Measurements from ENCODE around the gene AREL1.

Gene AREL1

DNA sequence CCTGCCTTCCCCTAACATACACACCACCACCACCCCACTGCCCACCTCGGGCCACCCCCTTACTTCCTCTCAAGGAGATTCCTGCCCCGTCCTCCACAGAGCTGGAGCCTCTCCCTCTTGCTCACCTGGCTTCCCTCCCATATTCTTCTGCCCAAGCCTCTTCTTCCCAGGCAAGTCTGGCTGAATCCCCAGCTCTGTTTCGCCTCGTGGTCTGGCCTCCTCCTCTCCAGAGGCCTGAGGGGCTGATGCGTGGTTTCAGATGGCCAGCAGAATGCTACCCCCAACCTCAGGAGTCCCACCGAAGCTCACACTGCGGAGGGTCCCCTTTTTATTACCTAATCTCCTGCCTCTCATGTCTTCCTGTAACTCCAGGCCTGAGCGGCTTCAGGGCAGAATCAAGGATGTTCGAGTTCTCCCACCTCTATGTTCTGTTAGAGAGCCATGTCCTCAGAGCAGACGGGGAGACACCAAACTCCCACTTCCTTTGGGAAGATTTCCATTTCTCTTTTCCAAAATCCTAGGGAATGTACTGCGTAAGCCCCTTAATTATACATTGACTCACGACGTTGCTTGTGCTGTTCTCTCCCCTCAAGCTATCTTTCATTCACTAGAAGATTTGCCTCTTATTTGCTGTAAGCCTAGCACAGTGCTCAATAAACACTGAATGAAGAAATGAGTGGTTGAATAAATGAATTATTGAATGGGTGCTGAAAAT lies 67.0 kb downstream of the AREL1 start:
- FAIRE-seq: no peak
- no peak for TF ChIP-seq TAF1 (IDR thresholded peaks at IDR 0.05; ENCODE audit: borderline replicate concordance, low read depth, low read length)
- no peak for TF ChIP-seq POLR2A (IDR thresholded peaks at IDR 0.05; ENCODE audit: low read depth, low read length)
- DNase-seq (ENCODE audit: insufficient read length): no peak

DNA sequence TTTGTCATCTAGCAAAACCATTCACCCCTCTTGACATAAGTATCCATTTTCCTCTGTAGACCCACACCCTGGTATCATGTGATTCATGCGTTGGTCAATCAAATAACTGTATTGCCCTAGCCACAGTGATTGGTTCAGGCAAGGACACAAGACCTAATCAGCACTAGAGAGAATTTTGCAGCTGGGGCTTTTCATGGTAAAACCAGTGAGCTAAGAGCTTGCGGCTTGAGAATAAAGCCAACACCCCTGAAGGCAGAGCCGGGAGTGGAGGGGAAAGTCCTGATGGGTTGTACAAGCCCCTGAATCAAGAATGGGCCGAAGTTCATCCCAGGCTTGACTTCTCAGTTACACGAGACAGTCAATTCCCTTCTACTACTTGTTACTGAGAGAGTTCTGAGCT lies 67.6 kb downstream of the AREL1 start:
- FAIRE-seq (no peak), DNase-seq (ENCODE audit: insufficient read length) (no peak)
- no peak for TF ChIP-seq POLR2A (IDR thresholded peaks at IDR 0.05; ENCODE audit: low read depth, low read length)
- TF ChIP-seq POLR2AphosphoS5 (IDR thresholded peaks at IDR 0.05; ENCODE audit: low read depth, low read length): no peak
- TF ChIP-seq TAF1 (IDR thresholded peaks at IDR 0.05; ENCODE audit: borderline replicate concordance, low read depth, low read length): no peak

DNA sequence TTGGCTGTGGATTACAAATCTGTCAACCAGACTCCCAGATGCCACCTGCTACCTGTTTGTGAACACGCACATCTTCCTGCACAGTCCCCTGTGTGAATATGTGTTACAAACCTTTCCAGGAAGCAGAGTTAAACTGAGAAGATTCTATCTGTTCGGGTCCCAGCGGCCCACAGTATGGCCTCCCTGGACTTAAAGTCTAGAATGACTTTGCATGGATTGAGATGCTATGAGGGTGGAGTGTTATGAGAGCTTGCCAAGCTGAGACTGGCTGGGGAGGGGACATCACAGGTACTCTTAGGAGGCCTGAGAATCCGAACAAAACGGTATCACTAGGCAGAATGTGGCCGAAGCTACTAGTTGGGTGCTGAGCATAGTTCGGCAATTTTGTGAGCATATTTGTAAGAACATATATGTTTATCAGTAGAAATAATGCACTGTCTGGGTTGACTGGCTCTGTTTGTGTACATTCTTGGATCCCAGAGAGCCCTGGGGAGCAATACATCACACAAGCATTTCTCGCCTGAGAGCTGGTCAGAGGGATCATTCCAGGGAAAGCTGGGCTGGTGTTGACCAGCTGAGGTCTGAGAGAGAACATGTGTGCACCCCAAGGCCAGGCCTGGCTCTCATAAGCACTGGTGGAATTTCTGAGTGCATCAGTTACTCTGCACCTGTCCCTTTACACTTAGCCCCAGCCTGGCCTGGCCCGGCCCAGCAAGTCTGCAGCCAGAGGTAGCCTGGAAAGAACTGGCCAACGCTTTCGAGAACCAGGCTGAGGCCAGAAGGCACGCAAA lies 71.1 kb downstream of the AREL1 start:
- DNase-seq (ENCODE audit: insufficient read length) (no peak), FAIRE-seq (no peak)
- TF ChIP-seq POLR2AphosphoS5 (IDR thresholded peaks at IDR 0.05; ENCODE audit: low read depth, low read length): no peak
- TF ChIP-seq TAF1 (IDR thresholded peaks at IDR 0.05; ENCODE audit: borderline replicate concordance, low read depth, low read length): no peak
- TF ChIP-seq POLR2A (IDR thresholded peaks at IDR 0.05; ENCODE audit: low read depth, low read length): no peak

DNA sequence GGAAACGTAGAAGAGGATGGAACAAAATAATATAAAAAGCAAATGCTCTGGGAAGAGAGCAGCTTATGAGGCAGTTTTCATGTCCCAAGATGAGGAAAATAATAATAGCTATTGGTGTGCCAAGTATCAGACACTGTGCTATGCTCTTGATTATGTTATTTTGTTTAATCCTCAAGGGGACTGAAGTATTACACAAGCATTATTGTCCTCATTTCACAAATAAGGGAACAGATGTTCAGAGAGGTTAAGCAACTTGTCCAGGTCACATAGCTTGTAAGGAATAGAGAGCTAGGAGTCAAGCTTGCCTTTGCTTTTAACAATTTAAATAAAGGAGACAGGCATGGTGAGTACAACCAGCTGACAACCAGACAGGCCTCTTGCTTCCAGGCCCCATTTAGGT lies 73.9 kb downstream of the AREL1 start:
- TF ChIP-seq POLR2AphosphoS5 (IDR thresholded peaks at IDR 0.05; ENCODE audit: low read depth, low read length) (no peak), POLR2A (IDR thresholded peaks at IDR 0.05; ENCODE audit: low read depth, low read length) (no peak)
- no peak for FAIRE-seq
- no peak for DNase-seq (ENCODE audit: insufficient read length)

DNA sequence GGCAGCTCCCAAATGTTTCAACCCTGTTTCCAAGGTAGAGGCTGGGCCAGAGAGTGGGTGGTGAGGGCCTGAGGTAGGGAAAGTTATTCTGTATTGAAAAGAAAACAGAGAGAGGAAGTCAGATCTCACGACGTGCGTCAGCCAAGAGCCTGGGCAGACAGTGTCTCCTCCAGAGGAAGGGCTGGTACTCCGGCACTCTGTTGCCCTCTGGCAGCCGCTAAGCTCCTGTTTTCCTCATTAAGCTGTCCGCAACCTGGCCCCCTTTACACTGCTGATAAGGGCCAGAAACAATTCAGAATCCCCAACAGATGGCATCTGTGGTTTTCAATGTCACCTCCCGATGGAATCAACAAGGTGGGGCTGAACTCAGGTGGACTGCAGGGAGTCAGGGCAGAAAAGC lies 74.8 kb downstream of the AREL1 start:
- DNase-seq (ENCODE audit: insufficient read length) (no peak), FAIRE-seq (no peak)
- no peak for TF ChIP-seq POLR2AphosphoS5 (IDR thresholded peaks at IDR 0.05; ENCODE audit: low read depth, low read length)
- TF ChIP-seq POLR2A (IDR thresholded peaks at IDR 0.05; ENCODE audit: low read depth, low read length): no peak
- no peak for TF ChIP-seq TAF1 (IDR thresholded peaks at IDR 0.05; ENCODE audit: borderline replicate concordance, low read depth, low read length)

DNA sequence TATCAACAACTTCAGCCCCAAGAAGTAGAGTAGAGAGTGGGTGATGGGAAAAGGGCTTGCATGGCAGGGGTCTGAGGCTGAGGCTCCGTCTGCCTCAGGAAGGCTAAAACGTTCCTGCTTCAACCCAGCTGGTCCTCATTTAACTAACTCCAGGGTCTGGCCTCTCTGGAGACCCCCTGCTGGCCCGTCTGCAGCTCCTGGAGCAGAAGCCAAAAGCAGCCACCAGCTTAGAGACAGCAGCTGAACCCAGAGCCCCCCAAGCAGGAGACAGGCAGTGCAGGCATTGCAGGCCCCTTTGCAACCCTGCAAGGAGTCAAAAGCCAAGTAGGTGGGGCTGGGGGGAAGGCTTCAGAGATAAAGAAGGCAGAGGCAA lies 75.7 kb downstream of the AREL1 start:
- no peak for DNase-seq (ENCODE audit: insufficient read length)
- TF ChIP-seq TAF1 (IDR thresholded peaks at IDR 0.05; ENCODE audit: borderline replicate concordance, low read depth, low read length): no peak
- TF ChIP-seq POLR2A (IDR thresholded peaks at IDR 0.05; ENCODE audit: low read depth, low read length): no peak
- TF ChIP-seq POLR2AphosphoS5 (IDR thresholded peaks at IDR 0.05; ENCODE audit: low read depth, low read length): no peak
- no peak for FAIRE-seq

DNA sequence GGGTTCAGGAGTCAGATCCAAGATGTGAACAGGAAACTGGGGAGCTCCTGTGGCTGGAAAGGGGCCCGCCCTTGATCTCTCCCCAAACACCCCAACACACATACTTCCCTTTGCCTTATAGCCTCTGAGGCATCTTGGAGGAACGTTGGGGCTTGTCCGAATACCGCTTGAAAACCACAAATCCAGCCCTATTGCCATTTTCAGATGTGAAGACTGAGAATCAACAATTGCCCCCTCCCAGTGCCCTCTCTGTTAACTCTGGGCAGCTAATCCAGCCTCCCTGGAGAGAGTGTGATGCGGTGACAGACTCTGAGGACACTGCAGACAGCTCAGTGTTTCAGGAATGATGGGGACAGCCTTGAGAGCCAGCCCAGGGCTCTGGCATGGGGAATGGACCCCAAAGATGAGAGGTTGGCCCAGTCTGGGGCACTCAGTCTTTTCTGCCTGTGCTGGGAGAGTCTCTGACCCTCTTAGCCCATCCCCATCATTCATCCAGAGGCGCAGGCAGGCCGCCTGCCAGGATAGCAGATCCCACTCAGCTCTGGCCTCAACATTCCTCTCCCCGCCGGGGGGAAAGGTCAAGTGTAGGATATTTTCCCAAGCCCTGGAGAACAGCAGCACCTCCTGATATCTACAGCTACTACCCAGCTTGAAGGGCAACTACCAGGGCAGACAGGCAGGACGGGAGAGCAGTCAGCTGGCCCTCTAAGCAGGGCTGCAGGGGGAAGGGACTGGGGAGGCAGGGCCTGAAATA lies 76.3 kb downstream of the AREL1 start:
- no peak for TF ChIP-seq POLR2AphosphoS5 (IDR thresholded peaks at IDR 0.05; ENCODE audit: low read depth, low read length)
- TF ChIP-seq TAF1 (IDR thresholded peaks at IDR 0.05; ENCODE audit: borderline replicate concordance, low read depth, low read length): no peak
- no peak for TF ChIP-seq POLR2A (IDR thresholded peaks at IDR 0.05; ENCODE audit: low read depth, low read length)
- DNase-seq (ENCODE audit: insufficient read length) (no peak), FAIRE-seq (no peak)

DNA sequence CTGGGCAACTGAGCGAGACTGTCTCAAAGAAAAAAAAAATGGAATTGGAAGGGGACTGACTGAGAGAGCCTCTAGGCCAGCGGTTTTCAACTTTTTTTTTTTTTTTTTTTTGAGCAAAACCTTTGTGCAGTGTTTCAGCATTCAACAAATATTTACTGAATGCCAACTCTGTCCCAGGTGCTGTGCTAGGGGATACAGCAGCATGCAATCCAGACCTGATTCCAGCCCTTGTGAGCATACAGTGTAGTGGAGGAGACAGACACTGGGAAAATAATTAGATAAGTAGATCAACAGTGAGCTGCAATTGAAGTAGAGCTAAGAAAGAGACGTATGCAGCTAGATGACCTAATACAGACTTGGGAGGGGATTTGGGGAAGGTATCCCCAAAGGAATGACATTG lies 77.0 kb downstream of the AREL1 start:
- TF ChIP-seq TAF1 (IDR thresholded peaks at IDR 0.05; ENCODE audit: borderline replicate concordance, low read depth, low read length): no peak
- TF ChIP-seq POLR2AphosphoS5 (IDR thresholded peaks at IDR 0.05; ENCODE audit: low read depth, low read length): no peak
- TF ChIP-seq POLR2A (IDR thresholded peaks at IDR 0.05; ENCODE audit: low read depth, low read length): no peak
- FAIRE-seq: no peak
- DNase-seq (ENCODE audit: insufficient read length): no peak

DNA sequence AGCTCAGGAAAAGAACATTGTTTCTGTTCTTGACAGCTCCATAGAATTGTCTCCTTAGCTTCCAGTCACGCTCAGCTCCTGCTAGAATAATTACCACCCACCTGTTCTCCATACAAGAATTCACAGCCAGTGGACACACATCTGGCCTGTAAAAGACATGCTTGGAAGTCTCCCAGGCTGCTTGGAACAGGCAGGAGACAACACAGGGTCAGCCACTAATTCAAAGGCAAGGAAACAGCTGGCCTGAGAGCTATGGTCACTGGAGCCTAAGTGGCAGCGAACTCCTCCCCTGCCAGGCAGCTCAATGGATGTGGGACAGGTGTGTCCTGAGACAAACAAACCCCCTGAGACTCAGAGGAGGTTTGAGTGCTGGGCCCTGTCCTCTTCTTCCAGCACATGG lies 77.9 kb downstream of the AREL1 start:
- DNase-seq (ENCODE audit: insufficient read length): no peak
- no peak for FAIRE-seq
- no peak for TF ChIP-seq POLR2AphosphoS5 (IDR thresholded peaks at IDR 0.05; ENCODE audit: low read depth, low read length)
- TF ChIP-seq POLR2A (IDR thresholded peaks at IDR 0.05; ENCODE audit: low read depth, low read length): no peak
- no peak for TF ChIP-seq TAF1 (IDR thresholded peaks at IDR 0.05; ENCODE audit: borderline replicate concordance, low read depth, low read length)

DNA sequence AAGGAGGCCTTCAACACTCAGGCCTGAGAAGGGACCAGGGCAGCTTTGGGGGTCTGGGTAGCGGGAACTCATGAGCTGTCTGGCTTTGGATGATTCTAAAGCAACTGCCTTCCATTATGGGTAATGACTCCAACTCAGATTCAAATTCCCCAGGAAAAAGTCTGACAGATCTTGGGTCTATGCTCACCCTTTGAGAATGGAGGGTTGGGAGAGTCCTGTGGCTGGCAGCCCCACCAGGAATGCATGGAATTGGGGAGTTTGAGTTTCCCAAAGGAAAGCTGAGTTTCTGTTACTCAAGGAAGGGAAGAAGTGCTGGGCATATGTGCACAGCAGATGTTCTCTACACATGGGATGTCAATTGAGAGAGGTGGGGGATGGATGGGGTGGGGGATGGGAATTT lies 78.4 kb downstream of the AREL1 start:
- FAIRE-seq (no peak), DNase-seq (ENCODE audit: insufficient read length) (no peak)
- TF ChIP-seq POLR2A (IDR thresholded peaks at IDR 0.05; ENCODE audit: low read depth, low read length) (no peak), TAF1 (IDR thresholded peaks at IDR 0.05; ENCODE audit: borderline replicate concordance, low read depth, low read length) (no peak), POLR2AphosphoS5 (IDR thresholded peaks at IDR 0.05; ENCODE audit: low read depth, low read length) (no peak)

DNA sequence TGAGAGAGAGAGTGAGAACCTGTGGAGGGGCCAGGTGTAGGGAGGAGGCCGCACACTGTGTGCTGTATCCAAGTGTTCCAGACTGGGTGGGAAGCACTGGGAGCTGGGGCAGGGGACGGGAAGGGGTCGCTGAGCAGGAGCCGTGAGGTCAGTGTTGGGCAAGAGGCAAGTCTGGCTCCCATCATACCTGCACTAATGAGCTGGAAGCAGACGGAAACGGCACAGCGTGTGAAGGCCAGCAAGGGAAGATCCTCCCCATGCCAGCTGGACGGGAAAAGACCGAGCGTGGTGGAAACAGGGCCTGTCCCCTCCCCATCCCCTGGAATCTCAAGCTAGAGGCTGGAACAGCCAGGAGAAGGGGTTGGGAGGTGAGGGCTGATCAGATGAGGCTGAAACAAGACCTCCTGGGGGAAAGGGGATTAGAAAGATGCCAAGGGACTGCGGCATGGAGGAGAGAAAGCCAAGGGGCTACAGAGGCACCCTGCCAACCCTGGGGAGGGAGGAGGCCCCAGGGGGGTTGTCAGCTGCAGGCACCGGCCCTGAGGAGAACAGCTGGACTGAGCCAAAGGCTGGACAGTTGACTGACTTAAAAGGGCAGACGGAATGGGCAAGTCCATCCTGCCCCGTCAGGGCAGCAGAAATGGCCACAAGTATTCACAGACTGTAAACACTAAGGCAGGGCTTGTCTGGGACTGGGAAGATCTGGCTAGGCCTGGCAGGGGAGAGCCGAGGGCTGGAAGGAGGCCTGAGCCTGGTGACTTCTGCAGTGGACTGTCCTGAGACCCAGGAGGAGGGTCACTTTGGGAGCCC lies 81.8 kb downstream of the AREL1 start:
- FAIRE-seq (no peak), DNase-seq (ENCODE audit: insufficient read length) (no peak)

More for the DNA sequence above, 81.8 kb downstream of the AREL1 start:
- TF ChIP-seq POLR2A (IDR thresholded peaks at IDR 0.05; ENCODE audit: low read depth, low read length): no peak
- no peak for TF ChIP-seq TAF1 (IDR thresholded peaks at IDR 0.05; ENCODE audit: borderline replicate concordance, low read depth, low read length)
- no peak for TF ChIP-seq POLR2AphosphoS5 (IDR thresholded peaks at IDR 0.05; ENCODE audit: low read depth, low read length)
